Measurements from ENCODE around the gene ARMC5. TPM values are rescaled to one million over a fixed set of nuclear protein-coding genes. Genes with fewer than 3 reads are reported as not detected.
A peak's percentile ranks its signal among the peaks of the same experiment; 100 is the strongest.
"Not testable (repeated sequence)": the region's sequence is repeated elsewhere in the genome, so short reads cannot be mapped to it uniquely, and the experiment has no call there.

ARMC5 gene
- total and polyA plus RNA-seq, 4 experiments from 2014 or later = 4.3 to 7.0 (median 6.3) TPM

- Mint-ChIP-seq H3K4me3 (peak overlapping the region; percentile 75 to 91 (median 84)), H3K36me3 (peaks cover 0 to 2% of the 10 kb centered on the region in 2 donors), H3K9me3 (no peaks in the 10 kb centered on the region), H3K27me3 (peaks cover 0 to 1% of the 10 kb centered on the region in 2 donors), H3K27ac (peak overlapping the region in 2 of 7 donors; percentile 3 to 73), H3K4me1 (peaks cover 1 to 9% (median 6%) of the 10 kb centered on the region in 4 donors)
- H3K27ac ChIP-seq (ENCODE audit: low read depth, low read length) = no peak overlapping the region
- ChIA-PET CTCF (ENCODE audit: partially characterized antibody) (interaction anchor here (0.6 to 4.3 kb wide), 12 partner anchors 10 to 457 kb away, joined by 3 to 49 read pairs (median 5); partner anchors contain the start of gene HSD3B7), POLR2A (ENCODE audit: partially characterized antibody) (interaction anchor here (0.9 to 3.8 kb wide), 3 partner anchors 14 to 66 kb away, joined by 3 to 17 read pairs (median 5); partner anchors contain the start of genes ARMC5 and RUSF1)
- no peaks in the 10 kb centered on the region for H3K4me1 ChIP-seq (ENCODE audit: insufficient read depth, low read length)
- no peaks in the 10 kb centered on the region for H3K36me3 ChIP-seq (ENCODE audit: insufficient read depth, low read length)
- no peak for DNase-seq
- H3K9me3 ChIP-seq (ENCODE audit: control insufficient read depth in 1 of 2, low read length in 2 of 2) = no peaks in the 10 kb centered on the region
- no peak overlapping the region for H3K4me3 ChIP-seq (ENCODE audit: low read length in 2 of 2)
- intact Hi-C loops (cut with micrococcal nuclease) = loop anchor here (2.0 kb wide), 3 partner anchors 17 to 489 kb away; partner anchors contain the start of gene ARMC5
- H3K27me3 ChIP-seq (ENCODE audit: insufficient read depth, low read length) = no peaks in the 10 kb centered on the region
Measured at GRCh38 chr16:31441956-31442355, 17.3 kb upstream of the ARMC5 start.

- H3K27ac ChIP-seq (ENCODE audit: low read depth, low read length); H3K4me3 ChIP-seq (ENCODE audit: low read length in 2 of 2); H3K4me1 Mint-ChIP-seq; H3K4me3 Mint-ChIP-seq; H3K27me3 Mint-ChIP-seq; DNase-seq; H3K36me3 ChIP-seq (ENCODE audit: insufficient read depth, low read length); H3K9me3 ChIP-seq (ENCODE audit: control insufficient read depth in 1 of 2, low read length in 2 of 2); intact Hi-C loops (cut with micrococcal nuclease); H3K27me3 ChIP-seq (ENCODE audit: insufficient read depth, low read length); H3K27ac Mint-ChIP-seq; H3K36me3 Mint-ChIP-seq; H3K9me3 Mint-ChIP-seq; H3K4me1 ChIP-seq (ENCODE audit: insufficient read depth, low read length): not testable (repeated sequence)
- POLR2A ChIA-PET (ENCODE audit: partially characterized antibody) = interaction anchor here (0.6 kb wide), 1 partner anchor 451 kb away, joined by 4 read pairs; no protein-coding TSS in a partner anchor
- CTCF ChIA-PET (ENCODE audit: partially characterized antibody) = interaction anchor here (1.4 to 4.3 kb wide), 3 partner anchors 10 to 17 kb away, joined by 3 to 36 read pairs (median 3); no protein-coding TSS in a partner anchor
Measured at GRCh38 chr16:31445931-31446330, 13.4 kb upstream of the ARMC5 start.

GRCh38 chr16:31451201-31451600, 8.1 kb upstream of the ARMC5 start:
- H3K27ac Mint-ChIP-seq = peak overlapping the region in 2 of 7 donors; percentile 48 to 53
- Histone ChIP-seq H3K27me3 (ENCODE audit: insufficient read depth, low read length) (no peaks in the 10 kb centered on the region), H3K27ac (ENCODE audit: low read depth, low read length) (no peak overlapping the region), H3K36me3 (ENCODE audit: insufficient read depth, low read length) (no peaks in the 10 kb centered on the region), H3K4me1 (ENCODE audit: insufficient read depth, low read length) (peaks cover 12% of the 10 kb centered on the region), H3K4me3 (ENCODE audit: low read length in 2 of 2) (no peak overlapping the region), H3K9me3 (ENCODE audit: control insufficient read depth in 1 of 2, low read length in 2 of 2) (no peaks in the 10 kb centered on the region)
- peaks cover 20 to 27% (median 23%) of the 10 kb centered on the region in 4 donors for H3K4me1 Mint-ChIP-seq
- H3K36me3 Mint-ChIP-seq = no peaks in the 10 kb centered on the region
- no peak for DNase-seq
- ChIA-PET POLR2A (ENCODE audit: partially characterized antibody) (interaction anchor here (0.7 to 1.3 kb wide), 2 partner anchors 8 to 37 kb away, joined by 3 to 4 read pairs; partner anchors contain the start of gene ARMC5), CTCF (ENCODE audit: partially characterized antibody) (interaction anchor here (1.2 to 2.4 kb wide), 4 partner anchors 9 to 467 kb away, joined by 3 to 7 read pairs (median 6); partner anchors contain the start of gene ZNF843)
- H3K9me3 Mint-ChIP-seq = peaks cover 0 to 1% (median 0%) of the 10 kb centered on the region in 8 donors
- intact Hi-C loops (cut with micrococcal nuclease) = no loop called here
- H3K4me3 Mint-ChIP-seq = no peak overlapping the region
- H3K27me3 Mint-ChIP-seq = no peaks in the 10 kb centered on the region

- no peak for DNase-seq
- H3K27me3 ChIP-seq (ENCODE audit: insufficient read depth, low read length) = no peaks in the 10 kb centered on the region
- Mint-ChIP-seq H3K9me3 (peaks cover 0 to 1% (median 0%) of the 10 kb centered on the region in 8 donors), H3K27ac (peak overlapping the region in 3 of 7 donors; percentile 48 to 76 (median 69)), H3K27me3 (no peaks in the 10 kb centered on the region), H3K4me3 (peak overlapping the region in 1 of 8 donors; percentile 59), H3K36me3 (no peaks in the 10 kb centered on the region), H3K4me1 (peaks cover 20 to 33% (median 25%) of the 10 kb centered on the region in 4 donors)
- intact Hi-C loops (cut with micrococcal nuclease) = no loop called here
- H3K4me3 ChIP-seq (ENCODE audit: low read length in 2 of 2) = no peak overlapping the region
- CTCF ChIA-PET (ENCODE audit: partially characterized antibody) = interaction anchor here (1.2 to 2.4 kb wide), 4 partner anchors 9 to 468 kb away, joined by 3 to 7 read pairs (median 6); partner anchors contain the start of gene ZNF843
- POLR2A ChIA-PET (ENCODE audit: partially characterized antibody) = interaction anchor here (0.7 to 1.3 kb wide), 2 partner anchors 7 to 36 kb away, joined by 3 to 4 read pairs; partner anchors contain the start of gene ARMC5
- no peaks in the 10 kb centered on the region for H3K36me3 ChIP-seq (ENCODE audit: insufficient read depth, low read length)
- no peak overlapping the region for H3K27ac ChIP-seq (ENCODE audit: low read depth, low read length)
- H3K9me3 ChIP-seq (ENCODE audit: control insufficient read depth in 1 of 2, low read length in 2 of 2) = no peaks in the 10 kb centered on the region
- H3K4me1 ChIP-seq (ENCODE audit: insufficient read depth, low read length) = peaks cover 18% of the 10 kb centered on the region
Measured at GRCh38 chr16:31451681-31452351, 7.5 kb upstream of the ARMC5 start.

GRCh38 chr16:31452631-31453106, 6.6 kb upstream of the ARMC5 start:
- H3K9me3 Mint-ChIP-seq = peaks cover 0 to 1% (median 0%) of the 10 kb centered on the region in 8 donors

DNA sequence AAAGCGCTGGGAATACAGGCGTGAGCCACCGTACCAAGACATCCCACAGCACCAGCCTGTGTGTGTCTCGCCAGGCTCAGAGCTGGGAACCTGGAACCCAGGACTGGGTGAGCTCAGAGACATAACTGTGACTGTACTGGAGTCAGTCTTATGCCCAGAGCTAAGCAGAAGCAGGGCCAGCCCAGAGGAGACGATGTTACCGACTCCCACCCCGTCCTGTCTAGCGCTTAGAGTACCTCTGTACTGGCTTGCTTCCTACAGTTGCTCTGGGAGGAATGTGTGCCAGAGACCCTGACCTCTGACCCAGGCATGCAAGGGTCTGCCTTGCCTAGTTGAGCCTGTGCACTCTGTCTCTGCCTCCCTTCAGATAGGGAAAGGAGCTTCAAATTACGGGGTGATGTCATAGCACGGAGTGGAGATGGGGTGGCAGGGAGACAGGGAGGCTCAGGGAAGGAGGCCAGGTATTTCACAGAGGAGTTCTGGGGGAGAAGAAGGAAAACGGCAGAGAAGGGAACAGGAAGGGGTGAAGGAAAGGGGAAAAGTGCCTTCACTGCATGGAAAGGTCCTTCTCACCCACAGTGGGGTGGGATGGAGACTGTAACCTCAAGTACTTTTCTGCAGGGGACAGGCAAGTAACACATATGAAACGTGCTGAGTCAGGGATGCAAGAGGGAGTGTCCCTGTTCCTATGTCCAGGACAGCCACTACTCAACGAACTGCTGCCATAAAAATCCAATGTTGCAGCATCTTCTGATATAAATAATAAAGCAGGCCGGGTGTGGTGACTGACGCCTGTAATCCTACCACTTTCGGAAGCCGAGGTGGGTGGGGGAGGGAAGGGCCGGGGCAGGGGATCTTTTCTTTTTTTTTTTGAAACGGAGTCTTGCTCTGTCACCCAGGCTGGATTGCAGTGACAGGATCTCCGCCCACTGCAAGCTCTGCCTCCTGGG, 5.8 kb upstream of the ARMC5 start:
- H3K27me3 ChIP-seq (ENCODE audit: insufficient read depth, low read length) = no peaks in the 10 kb centered on the region
- H3K9me3 ChIP-seq (ENCODE audit: control insufficient read depth in 1 of 2, low read length in 2 of 2) = no peaks in the 10 kb centered on the region
- Mint-ChIP-seq H3K27me3 (no peaks in the 10 kb centered on the region), H3K4me3 (no peak overlapping the region), H3K36me3 (peaks cover 0 to 4% of the 10 kb centered on the region in 2 donors), H3K9me3 (peaks cover 0 to 1% (median 0%) of the 10 kb centered on the region in 8 donors), H3K27ac (peak overlapping the region in 5 of 7 donors; percentile 1 to 92 (median 65)), H3K4me1 (peaks cover 24 to 45% (median 35%) of the 10 kb centered on the region in 4 donors)
- CTCF ChIA-PET (ENCODE audit: partially characterized antibody) = interaction anchor here (2.4 to 5.3 kb wide), 2 partner anchors 10 to 415 kb away, joined by 7 to 36 read pairs; partner anchors contain the start of gene ZNF843
- no peak overlapping the region for H3K27ac ChIP-seq (ENCODE audit: low read depth, low read length)
- POLR2A ChIA-PET (ENCODE audit: partially characterized antibody) = no interaction called here
- H3K4me3 ChIP-seq (ENCODE audit: low read length in 2 of 2) = no peak overlapping the region
- no peak for DNase-seq
- intact Hi-C loops (cut with micrococcal nuclease) = no loop called here
- peaks cover 35% of the 10 kb centered on the region for H3K4me1 ChIP-seq (ENCODE audit: insufficient read depth, low read length)
- H3K36me3 ChIP-seq (ENCODE audit: insufficient read depth, low read length) = no peaks in the 10 kb centered on the region

More at GRCh38 chr16:31452631-31453106, 6.6 kb upstream of the ARMC5 start:
- Histone ChIP-seq H3K36me3 (ENCODE audit: insufficient read depth, low read length) (no peaks in the 10 kb centered on the region), H3K9me3 (ENCODE audit: control insufficient read depth in 1 of 2, low read length in 2 of 2) (no peaks in the 10 kb centered on the region), H3K4me1 (ENCODE audit: insufficient read depth, low read length) (peaks cover 26% of the 10 kb centered on the region), H3K27me3 (ENCODE audit: insufficient read depth, low read length) (no peaks in the 10 kb centered on the region), H3K4me3 (ENCODE audit: low read length in 2 of 2) (no peak overlapping the region), H3K27ac (ENCODE audit: low read depth, low read length) (no peak overlapping the region)
- no peak for DNase-seq
- peaks cover 20 to 37% (median 29%) of the 10 kb centered on the region in 4 donors for H3K4me1 Mint-ChIP-seq
- H3K27me3 Mint-ChIP-seq = no peaks in the 10 kb centered on the region
- peak overlapping the region in 3 of 7 donors; percentile 5 to 36 (median 17) for H3K27ac Mint-ChIP-seq
- ChIA-PET CTCF (ENCODE audit: partially characterized antibody) (interaction anchor here (2.4 kb wide), 1 partner anchor 416 kb away, joined by 7 read pairs; no protein-coding TSS in a partner anchor), POLR2A (ENCODE audit: partially characterized antibody) (interaction anchor here (1.3 kb wide), 1 partner anchor 36 kb away, joined by 4 read pairs; no protein-coding TSS in a partner anchor)
- no peaks in the 10 kb centered on the region for H3K36me3 Mint-ChIP-seq
- no peak overlapping the region for H3K4me3 Mint-ChIP-seq
- intact Hi-C loops (cut with micrococcal nuclease) = no loop called here
